Esophagus squamous epithelium (tissue), 4 donors: ENCODE data around the gene PBOV1.

Experiments
- CTCF ChIP-seq, 6 experiments: fragments of 450-650 bp in 4 of 6; fragments of 200-600 bp in 2 of 6; sonication (generic) in 2 of 6; IDR thresholded peaks; one replicate each; pipeline ENCODE4 v1.5.1; 2016 to 2019; ENCODE audit warnings: antibody characterized with exemption in 6 of 6, mild to moderate bottlenecking in 4 of 6, moderate library complexity in 4 of 6
- POLR2A ChIP-seq, 4 donors: fragments of 450-650 bp; IDR thresholded peaks; one replicate each; pipeline ENCODE4 v1.6.1; 2017; ENCODE audit warnings: antibody characterized with exemption in 4 of 4, mild to moderate bottlenecking in 4 of 4, moderate library complexity in 3 of 4

GRCh38 chr6:138250053-138250452 is 31.8 kb upstream of the PBOV1 start:
- TF ChIP-seq CTCF (IDR thresholded peaks at IDR 0.05), result no peak
- TF ChIP-seq POLR2A (IDR thresholded peaks at IDR 0.05), result no peak
